HG03432 (cell line): ENCODE measurements around the gene JARID2.
"Not testable (repeated sequence)": the region's sequence is repeated elsewhere in the genome, so short reads cannot be mapped to it uniquely, and the experiment has no call there.

ENCODE experiments used
- ATAC-seq: cut with Tn5 transposase; IDR thresholded peaks from one replicate; pipeline ENCODE4 v1.9.1; 2021; ENCODE audit warnings: mild to moderate bottlenecking, moderate library complexity; ENCODE audit not compliant: unreplicated experiment

Gene JARID2

GRCh38 chr6:15527838-15528617 is 282.2 kb downstream of the JARID2 start:
- ATAC-seq, result no peak

GRCh38 chr6:15528870-15529269 is 283.0 kb downstream of the JARID2 start:
- no peak for ATAC-seq

GRCh38 chr6:15530411-15530810 is 284.5 kb downstream of the JARID2 start:
- no peak for ATAC-seq

GRCh38 chr6:15531973-15532372 is 286.1 kb downstream of the JARID2 start:
- ATAC-seq, result no peak

- ATAC-seq, result no peak
Observed at GRCh38 chr6:15533379-15534026, 287.6 kb downstream of the JARID2 start.

GRCh38 chr6:15534974-15535373 is 289.1 kb downstream of the JARID2 start:
- no peak for ATAC-seq

- ATAC-seq, result no peak
Observed at GRCh38 chr6:15535495-15536197, 289.8 kb downstream of the JARID2 start.

- no peak for ATAC-seq
Observed at GRCh38 chr6:15536198-15536955, 290.5 kb downstream of the JARID2 start.

GRCh38 chr6:15538106-15538505 is 292.2 kb downstream of the JARID2 start:
- no peak for ATAC-seq

GRCh38 chr6:15538766-15539495 is 293.1 kb downstream of the JARID2 start:
- no peak for ATAC-seq

- no peak for ATAC-seq
Observed at GRCh38 chr6:15539722-15540270, 293.9 kb downstream of the JARID2 start.

- not testable (repeated sequence) for ATAC-seq
Observed at GRCh38 chr6:15543332-15543917, 297.6 kb downstream of the JARID2 start.

- no peak for ATAC-seq
Observed at GRCh38 chr6:15544321-15544900, 298.5 kb downstream of the JARID2 start.

- no peak for ATAC-seq
Observed at GRCh38 chr6:15546591-15546990, 300.7 kb downstream of the JARID2 start.

GRCh38 chr6:15547400-15547799 is 301.5 kb downstream of the JARID2 start:
- ATAC-seq, result no peak

GRCh38 chr6:15549371-15549770 is 303.5 kb downstream of the JARID2 start:
- no peak for ATAC-seq

- no peak for ATAC-seq
Observed at GRCh38 chr6:15550546-15551123, 304.8 kb downstream of the JARID2 start.

- no peak for ATAC-seq
Observed at GRCh38 chr6:15551262-15551661, 305.4 kb downstream of the JARID2 start.

GRCh38 chr6:15551798-15552197 is 305.9 kb downstream of the JARID2 start:
- no peak for ATAC-seq
